HG03039 (cell line): ENCODE results near the gene TMEM178B.

Source experiments
- ATAC-seq: cut with Tn5 transposase; IDR thresholded peaks from one replicate; pipeline ENCODE4 v1.9.1; 2021; ENCODE audit warnings: mild to moderate bottlenecking, moderate library complexity; ENCODE audit not compliant: unreplicated experiment

The TMEM178B gene

GRCh38 chr7:141258559-141258958 is 184.7 kb downstream of the TMEM178B start:
- ATAC-seq, result no peak

- no peak for ATAC-seq
These were observed 188.5 kb downstream of the TMEM178B start for GRCh38 chr7:141262101-141263090.

GRCh38 chr7:141263508-141263907 is 189.6 kb downstream of the TMEM178B start:
- no peak for ATAC-seq

GRCh38 chr7:141263983-141264382 is 190.1 kb downstream of the TMEM178B start:
- no peak for ATAC-seq

- ATAC-seq, result no peak
These were observed 190.6 kb downstream of the TMEM178B start for GRCh38 chr7:141264511-141264910.

- ATAC-seq, result no peak
These were observed 191.8 kb downstream of the TMEM178B start for GRCh38 chr7:141265668-141266067.

GRCh38 chr7:141268614-141269013 is 194.8 kb downstream of the TMEM178B start:
- ATAC-seq, result no peak

- no peak for ATAC-seq
These were observed 197.6 kb downstream of the TMEM178B start for GRCh38 chr7:141271451-141271850.

GRCh38 chr7:141272417-141272816 is 198.6 kb downstream of the TMEM178B start:
- no peak for ATAC-seq

GRCh38 chr7:141275350-141275749 is 201.5 kb downstream of the TMEM178B start:
- ATAC-seq, result no peak

- ATAC-seq, result no peak
These were observed 202.2 kb downstream of the TMEM178B start for GRCh38 chr7:141276031-141276430.

GRCh38 chr7:141280100-141280499 is 206.2 kb downstream of the TMEM178B start:
- ATAC-seq, result no peak

GRCh38 chr7:141281311-141281710 is 207.4 kb downstream of the TMEM178B start:
- no peak for ATAC-seq

- no peak for ATAC-seq
These were observed 212.7 kb downstream of the TMEM178B start for GRCh38 chr7:141286522-141286921.

GRCh38 chr7:141287936-141288335 is 214.1 kb downstream of the TMEM178B start:
- no peak for ATAC-seq

GRCh38 chr7:141288626-141289025 is 214.8 kb downstream of the TMEM178B start:
- no peak for ATAC-seq

- no peak for ATAC-seq
These were observed 216.5 kb downstream of the TMEM178B start for GRCh38 chr7:141290365-141290764.

- no peak for ATAC-seq
These were observed 217.1 kb downstream of the TMEM178B start for GRCh38 chr7:141290973-141291372.

- ATAC-seq, result no peak
These were observed 217.7 kb downstream of the TMEM178B start for GRCh38 chr7:141291541-141291940.

GRCh38 chr7:141294143-141294829 is 220.4 kb downstream of the TMEM178B start:
- no peak for ATAC-seq

- ATAC-seq, result no peak
These were observed 221.6 kb downstream of the TMEM178B start for GRCh38 chr7:141295367-141295895.

- ATAC-seq, result no peak
These were observed 227.0 kb downstream of the TMEM178B start for GRCh38 chr7:141300816-141301215.
